Rectal smooth muscle tissue (tissue), 1 donor: Measurements from ENCODE around the gene HOXC11.

Source experiments
- H3K27ac ChIP-seq: one replicate; pipeline ENCODE4 v1.7.0; 2013; ENCODE audit warnings: low read depth, low read length, inconsistent platforms
- H3K27me3 ChIP-seq: one replicate; pipeline ENCODE4 v1.7.0; 2013; ENCODE audit warnings: low read length; ENCODE audit not compliant: control insufficient read depth, insufficient read depth
- H3K36me3 ChIP-seq: one replicate; pipeline ENCODE4 v1.7.0; 2013; ENCODE audit warnings: low read length; ENCODE audit not compliant: control insufficient read depth, insufficient read depth
- H3K4me1 ChIP-seq: one replicate; pipeline ENCODE4 v1.7.0; 2013; ENCODE audit warnings: low read length; ENCODE audit not compliant: control insufficient read depth, insufficient read depth
- H3K4me3 ChIP-seq: one replicate; pipeline ENCODE4 v1.7.0; 2013; ENCODE audit warnings: low read length
- H3K9ac ChIP-seq: one replicate; pipeline ENCODE4 v1.7.0; 2013; ENCODE audit warnings: low read length

The HOXC11 gene

GRCh38 chr12:53972722-53973235 is at the start of gene HOXC11:
TSS of gene HOXC11 (plus strand) at chr12:53973126. CDS start at chr12:53973242, 116 bp downstream.
- no peak within 1 kb of the TSS for H3K27ac ChIP-seq
- peaks cover 86% of the 10 kb centered on the region for H3K27me3 ChIP-seq
- no peak within 1 kb of the TSS for H3K4me3 ChIP-seq
- H3K4me1 ChIP-seq = no peaks in the 10 kb centered on the region
- no peak within 1 kb of the TSS for H3K9ac ChIP-seq
- no peaks in the 10 kb centered on the region for H3K36me3 ChIP-seq

DNA sequence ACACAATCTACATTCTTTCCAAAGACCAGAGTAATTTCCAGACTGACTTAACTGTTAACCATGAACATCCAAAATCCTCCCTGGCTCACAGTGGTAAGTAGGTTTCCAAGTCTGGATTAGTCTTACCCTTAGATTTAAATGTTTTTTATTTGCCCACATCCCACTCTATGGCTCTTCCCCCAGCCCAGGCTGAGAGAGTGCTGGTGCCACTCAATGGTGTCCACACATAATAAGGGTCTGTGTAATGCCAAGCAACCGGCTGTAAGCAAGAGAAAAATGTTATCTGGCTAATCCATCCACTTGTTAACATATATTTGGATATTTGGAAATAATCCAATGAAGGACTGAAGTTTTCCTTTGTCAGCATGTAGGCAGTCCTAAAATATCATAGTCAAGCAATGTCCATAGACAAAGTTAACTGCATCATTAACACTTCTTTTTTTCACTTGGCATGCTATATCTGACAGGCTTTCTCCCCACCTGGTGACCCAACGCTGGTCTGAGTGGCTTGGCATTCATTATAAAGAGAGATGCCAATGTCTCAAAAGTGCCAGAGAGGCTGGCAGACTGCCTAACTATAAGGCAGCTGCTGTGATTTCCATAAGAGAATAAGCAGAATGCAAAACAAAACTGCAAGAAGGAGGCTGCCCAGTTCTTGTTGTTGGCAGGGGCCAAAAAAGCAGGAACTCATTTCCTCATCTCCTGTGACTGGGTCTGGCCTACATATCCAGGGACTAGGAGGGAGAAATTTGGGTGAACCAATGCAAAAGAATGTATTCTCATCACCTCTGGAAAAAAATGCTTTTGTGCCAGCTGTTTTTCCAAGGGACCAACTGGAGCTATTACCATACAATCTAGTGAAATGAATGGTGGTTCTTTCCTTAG is 48.2 kb upstream of the HOXC11 start:
- Histone ChIP-seq H3K27ac (no peak overlapping the region), H3K27me3 (peaks cover 33% of the 10 kb centered on the region), H3K4me1 (no peaks in the 10 kb centered on the region), H3K9ac (no peak overlapping the region), H3K4me3 (no peak overlapping the region), H3K36me3 (no peaks in the 10 kb centered on the region)

DNA sequence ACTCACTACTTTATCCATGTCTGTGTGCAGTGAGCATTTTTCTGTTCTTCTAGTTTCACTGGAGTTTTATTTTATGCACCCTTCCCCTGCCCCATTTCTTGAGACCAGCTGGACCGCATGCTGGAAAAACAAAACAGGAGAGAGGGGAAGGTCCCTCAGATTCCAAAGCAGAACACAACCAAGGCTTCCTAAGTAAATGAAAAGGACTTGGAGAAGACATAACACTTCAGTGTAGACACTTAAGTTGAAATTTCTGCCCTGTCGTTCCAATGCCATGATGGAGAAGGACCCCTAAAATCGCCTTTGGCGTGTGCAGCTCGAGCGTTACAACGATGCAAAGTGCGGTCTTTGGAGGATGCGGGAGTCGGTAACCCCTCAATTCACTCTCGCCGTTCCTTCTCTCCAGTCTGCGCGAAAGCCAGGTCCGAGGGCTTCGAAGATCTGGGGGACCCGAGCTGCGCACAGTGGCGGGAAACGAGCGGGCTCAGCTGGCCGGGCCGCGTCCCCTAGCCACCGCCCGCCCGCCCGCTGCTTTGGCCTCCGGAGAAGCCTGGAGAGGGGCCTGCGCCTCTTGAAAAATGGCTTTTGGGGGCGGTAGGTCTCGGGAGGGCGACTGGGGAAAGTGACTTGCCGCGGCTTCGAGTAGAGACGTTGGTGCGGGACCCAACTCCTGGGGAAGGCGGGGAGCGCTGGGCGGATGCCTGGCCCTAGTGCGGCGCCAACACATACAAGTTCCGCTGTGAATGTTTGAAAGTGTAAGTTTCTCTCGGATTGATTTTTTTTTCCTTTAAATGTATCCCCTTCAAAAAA is 45.5 kb upstream of the HOXC11 start:
- Histone ChIP-seq H3K4me3 (no peak overlapping the region), H3K27ac (no peak overlapping the region), H3K4me1 (no peaks in the 10 kb centered on the region), H3K36me3 (no peaks in the 10 kb centered on the region), H3K9ac (no peak overlapping the region), H3K27me3 (peaks cover 41% of the 10 kb centered on the region)

DNA sequence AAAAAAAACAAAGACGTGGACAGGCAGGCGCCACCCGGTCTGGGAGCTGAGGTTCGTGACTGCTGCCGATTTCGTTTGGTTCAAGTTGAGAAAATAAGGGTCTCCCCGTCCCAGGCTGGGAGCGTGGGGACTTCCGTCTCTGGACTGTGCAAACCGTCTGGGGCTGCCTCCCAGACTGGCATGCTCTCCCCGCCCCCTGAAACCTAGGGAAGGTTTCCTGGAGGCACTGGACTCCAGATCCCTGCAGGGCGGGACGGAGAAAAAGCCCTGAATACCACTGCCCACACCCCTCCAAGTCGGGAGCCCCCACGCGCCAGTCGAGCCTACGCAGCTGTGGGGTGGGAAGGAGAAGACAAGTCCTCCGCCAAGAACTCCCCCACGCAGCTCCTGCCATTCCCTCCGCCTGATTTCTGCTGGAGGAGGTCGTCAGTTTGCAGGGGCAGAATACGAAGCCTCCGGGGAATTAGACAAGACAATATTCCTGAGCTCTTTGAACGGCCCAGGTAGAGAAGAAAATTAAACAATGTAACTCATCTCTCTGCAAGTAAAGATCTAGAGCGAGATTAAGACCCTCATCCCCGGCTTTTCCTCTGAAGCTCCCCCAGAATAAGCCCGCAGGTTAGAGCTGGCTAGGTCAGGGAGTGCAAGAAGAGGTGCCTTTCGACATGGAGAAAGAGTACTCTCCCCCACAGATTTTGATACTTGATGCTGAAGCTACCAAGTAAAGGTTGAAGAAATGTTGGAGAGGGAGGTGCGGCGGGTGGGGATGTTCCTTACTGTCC is 44.7 kb upstream of the HOXC11 start:
- Histone ChIP-seq H3K36me3 (no peaks in the 10 kb centered on the region), H3K27ac (no peak overlapping the region), H3K9ac (no peak overlapping the region), H3K4me1 (no peaks in the 10 kb centered on the region), H3K27me3 (peaks cover 43% of the 10 kb centered on the region), H3K4me3 (no peak overlapping the region)

DNA sequence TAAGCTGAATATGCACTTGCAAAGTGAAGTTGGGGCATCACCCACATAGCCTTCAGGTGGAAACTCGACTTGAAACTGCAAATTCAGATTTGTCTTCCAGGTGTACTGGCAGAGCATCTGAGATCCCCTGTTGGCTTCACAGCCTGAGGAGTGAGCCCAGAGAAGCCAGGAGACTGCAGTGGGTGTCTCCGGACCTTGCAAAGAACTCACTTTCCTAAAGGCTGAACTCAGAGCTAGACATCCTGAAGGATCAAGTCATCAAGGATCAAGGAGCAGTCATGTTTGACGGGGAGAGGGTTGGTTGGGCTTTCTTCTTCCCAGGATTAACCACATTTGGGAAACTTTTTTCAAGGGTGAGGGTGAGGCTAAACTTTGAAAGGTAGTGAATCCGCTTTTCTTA is 43.4 kb upstream of the HOXC11 start:
- no peak overlapping the region for H3K9ac ChIP-seq
- peaks cover 45% of the 10 kb centered on the region for H3K27me3 ChIP-seq
- no peak overlapping the region for H3K4me3 ChIP-seq
- H3K4me1 ChIP-seq = no peaks in the 10 kb centered on the region
- H3K36me3 ChIP-seq = no peaks in the 10 kb centered on the region
- no peak overlapping the region for H3K27ac ChIP-seq

GRCh38 chr12:53930591-53931255 is 42.2 kb upstream of the HOXC11 start:
- no peak overlapping the region for H3K27ac ChIP-seq
- no peaks in the 10 kb centered on the region for H3K4me1 ChIP-seq
- no peak overlapping the region for H3K9ac ChIP-seq
- H3K4me3 ChIP-seq = no peak overlapping the region
- peaks cover 50% of the 10 kb centered on the region for H3K27me3 ChIP-seq
- H3K36me3 ChIP-seq = no peaks in the 10 kb centered on the region

- Histone ChIP-seq H3K4me3 (no peak overlapping the region), H3K27me3 (peaks cover 52% of the 10 kb centered on the region), H3K4me1 (no peaks in the 10 kb centered on the region), H3K27ac (no peak overlapping the region), H3K9ac (no peak overlapping the region), H3K36me3 (no peaks in the 10 kb centered on the region)
These were observed 40.9 kb upstream of the HOXC11 start for GRCh38 chr12:53931844-53932581.

DNA sequence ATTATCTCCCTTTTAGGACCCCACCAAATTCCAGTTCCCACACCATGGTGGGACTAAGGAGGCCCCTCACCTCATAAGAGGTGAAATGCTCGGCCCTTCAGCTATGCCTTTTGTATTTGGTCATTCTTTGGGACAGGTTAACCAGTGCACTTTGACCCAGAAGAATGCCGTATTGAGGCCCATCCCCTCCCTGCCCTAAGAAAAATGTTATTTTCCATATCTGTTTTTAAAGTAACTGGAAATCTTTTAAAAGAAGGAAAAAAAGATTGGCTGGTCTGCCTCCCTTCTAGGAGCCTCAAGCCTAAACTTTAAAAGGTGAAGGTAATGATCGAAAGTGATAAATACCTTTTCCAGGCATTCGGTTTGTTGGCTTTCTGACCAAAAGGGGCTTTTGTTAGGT is 40.0 kb upstream of the HOXC11 start:
- Histone ChIP-seq H3K27ac (no peak overlapping the region), H3K9ac (no peak overlapping the region), H3K4me1 (no peaks in the 10 kb centered on the region), H3K27me3 (peaks cover 55% of the 10 kb centered on the region), H3K36me3 (no peaks in the 10 kb centered on the region), H3K4me3 (no peak overlapping the region)

DNA sequence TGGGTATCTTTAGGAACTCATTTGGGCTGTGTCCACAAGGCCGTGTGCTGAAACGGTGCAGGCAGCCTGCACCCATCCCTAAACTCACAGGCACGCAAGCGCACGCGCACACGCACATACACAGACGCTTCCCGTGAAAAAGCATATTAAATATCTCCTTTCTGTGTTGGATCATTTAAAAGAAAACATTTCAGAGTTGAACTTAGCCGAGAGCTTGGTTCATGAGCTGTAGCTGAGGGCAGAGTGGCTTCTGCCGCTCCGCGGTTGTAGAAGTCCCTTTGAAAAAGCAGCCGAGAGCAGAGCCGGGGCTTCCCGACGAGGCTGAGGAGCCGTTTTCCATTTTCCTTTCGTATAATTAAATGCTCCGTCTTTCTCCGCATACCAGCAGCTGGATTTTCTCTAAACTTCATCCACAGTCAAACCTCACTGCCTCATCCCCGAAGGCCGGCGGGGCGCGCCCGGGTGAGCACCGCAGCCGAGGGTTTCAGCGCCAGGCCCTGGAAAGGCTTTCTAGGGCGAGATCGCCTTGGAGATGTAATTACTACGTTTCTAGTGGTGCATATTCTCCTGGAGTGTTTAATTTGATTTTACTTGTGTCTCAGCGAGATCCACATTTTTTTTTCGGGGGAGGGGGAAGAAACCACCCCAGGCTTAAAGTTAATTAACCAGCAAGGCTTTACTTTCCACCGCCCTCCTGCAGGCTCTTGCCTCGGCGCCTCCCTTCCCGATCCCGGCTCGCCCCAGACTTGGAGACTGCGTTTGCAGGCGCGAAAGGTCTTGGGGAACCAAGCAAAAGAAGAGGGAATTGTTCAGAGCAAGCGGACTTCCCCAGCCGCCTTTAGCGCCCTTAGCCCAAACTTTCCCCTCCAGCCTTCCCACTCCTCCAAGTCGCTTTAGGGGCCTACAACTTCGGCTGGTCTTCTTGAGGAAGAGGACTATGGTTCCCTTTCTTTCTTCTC is 37.3 kb upstream of the HOXC11 start:
- Histone ChIP-seq H3K4me1 (no peaks in the 10 kb centered on the region), H3K27ac (no peak overlapping the region), H3K9ac (no peak overlapping the region), H3K4me3 (no peak overlapping the region), H3K36me3 (no peaks in the 10 kb centered on the region), H3K27me3 (peaks cover 63% of the 10 kb centered on the region)

DNA sequence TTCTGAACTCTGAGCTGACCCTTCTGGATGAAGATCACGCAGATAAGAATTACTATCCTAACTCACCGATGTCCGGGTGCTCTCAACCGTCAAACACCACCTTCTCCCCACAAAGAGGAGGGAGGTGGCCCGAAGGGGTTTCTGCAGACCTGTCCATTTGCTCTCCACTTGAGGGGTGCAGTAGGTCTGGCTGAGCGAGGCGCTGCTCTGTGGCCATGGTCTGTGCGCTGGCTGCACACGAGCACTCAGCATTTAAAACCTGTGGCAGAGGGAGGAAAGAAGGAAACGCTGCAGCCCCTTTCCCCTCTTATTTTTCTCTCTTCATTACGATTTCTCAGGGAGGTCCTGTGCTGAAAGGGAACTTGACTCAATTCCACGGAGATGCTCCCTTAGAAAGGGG is 35.8 kb upstream of the HOXC11 start:
- H3K4me1 ChIP-seq = no peaks in the 10 kb centered on the region

More for the DNA sequence above, 35.8 kb upstream of the HOXC11 start:
- Histone ChIP-seq H3K36me3 (no peaks in the 10 kb centered on the region), H3K27ac (no peak overlapping the region), H3K9ac (no peak overlapping the region), H3K27me3 (peaks cover 64% of the 10 kb centered on the region), H3K4me3 (no peak overlapping the region)
